Dendritic cell treated with granulocyte-macrophage colony-stimulating factor and Interleukin-4, amounts not matched to agents 40 ng/mL and 50 ng/mL, for 4 days (primary cell): ENCODE data around the gene CLPSL2.

ENCODE experiments used
- H3K27ac Mint-ChIP-seq: one replicate; pipeline ENCODE4 v1.8.0; 2022; ENCODE audit warnings: mild to moderate bottlenecking, mixed read lengths
- H3K27me3 Mint-ChIP-seq: one replicate; pipeline ENCODE4 v1.8.0; 2022; ENCODE audit warnings: mild to moderate bottlenecking, mixed read lengths
- H3K36me3 Mint-ChIP-seq: one replicate; pipeline ENCODE4 v1.8.0; 2022; ENCODE audit warnings: low read depth, mixed read lengths
- H3K4me1 Mint-ChIP-seq: one replicate; pipeline ENCODE4 v1.8.0; 2022; ENCODE audit warnings: low read depth, mixed read lengths
- H3K4me3 Mint-ChIP-seq: one replicate; pipeline ENCODE4 v1.8.0; 2022; ENCODE audit warnings: mild to moderate bottlenecking, moderate library complexity, mixed read lengths
- H3K9me3 Mint-ChIP-seq: one replicate; pipeline ENCODE4 v1.8.0; 2022; ENCODE audit warnings: mixed read lengths
- intact Hi-C: fragments of 100-400 bp; cut with micrococcal nuclease; formaldehyde crosslinking; loops from one replicate; pipeline ENCODE4 v1.15.0; 2022

CLPSL2 gene

DNA sequence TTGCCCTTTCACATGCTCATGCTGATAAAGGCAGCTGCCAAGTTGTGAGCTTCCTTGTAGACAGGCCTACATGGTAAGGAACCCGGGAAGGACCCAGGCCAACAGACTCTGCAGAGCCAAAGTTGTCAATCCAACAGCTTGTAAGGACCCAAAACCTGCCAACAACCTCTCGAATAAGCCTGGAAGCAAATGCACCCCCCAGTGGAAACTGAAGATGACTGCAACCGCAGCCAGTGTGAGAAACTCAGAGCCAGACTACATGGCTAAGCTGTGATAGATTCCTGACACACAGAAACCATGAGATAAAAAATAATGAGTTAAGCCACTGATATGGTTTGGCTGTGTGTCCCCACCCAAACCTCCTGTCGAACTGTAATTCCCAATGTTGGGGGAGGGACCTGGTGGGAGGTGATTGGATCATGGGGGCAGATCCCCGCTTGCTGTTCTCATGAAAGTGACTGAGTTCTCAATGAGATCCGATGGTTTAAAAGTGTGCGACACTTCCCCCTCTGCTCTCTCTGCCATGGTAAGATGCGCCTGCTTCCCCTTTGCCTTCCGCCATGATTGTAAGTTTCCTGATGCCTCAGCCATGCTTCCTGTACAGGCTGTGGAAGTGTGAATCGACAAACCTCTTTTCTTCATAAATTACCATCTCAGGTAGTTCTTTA is 18.8 kb upstream of the CLPSL2 start:
- Mint-ChIP-seq H3K36me3 (no peaks in the 10 kb centered on the region), H3K27me3 (peaks cover 22% of the 10 kb centered on the region), H3K9me3 (no peaks in the 10 kb centered on the region), H3K4me1 (peaks cover 7% of the 10 kb centered on the region), H3K4me3 (no peak overlapping the region), H3K27ac (no peak overlapping the region)
- intact Hi-C loops = no loop called here

DNA sequence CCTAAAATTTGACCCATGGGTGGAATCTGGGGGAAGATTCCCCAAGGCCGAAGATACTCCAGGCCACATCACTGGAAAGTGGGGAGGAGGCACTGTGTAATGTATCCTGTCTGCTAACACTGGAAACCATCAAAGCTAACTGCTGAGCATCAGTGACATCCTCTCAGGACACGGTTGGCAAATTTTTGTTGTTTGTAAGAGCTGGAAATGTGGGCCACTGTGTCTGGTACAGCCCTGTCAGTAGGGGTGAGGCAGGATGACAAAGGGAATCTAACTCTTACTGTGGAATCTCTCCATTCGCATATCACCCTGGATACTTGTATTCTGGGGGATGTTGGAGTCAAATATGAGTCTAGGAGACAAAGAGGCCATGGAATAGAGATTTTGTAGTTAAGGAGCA is 17.0 kb upstream of the CLPSL2 start:
- intact Hi-C loops = no loop called here
- Mint-ChIP-seq H3K4me1 (peaks cover 15% of the 10 kb centered on the region), H3K27me3 (peaks cover 40% of the 10 kb centered on the region)

GRCh38 chr6:35765739-35766138 is 10.7 kb upstream of the CLPSL2 start:
- H3K27ac Mint-ChIP-seq = no peak overlapping the region
- intact Hi-C loops = no loop called here
- H3K27me3 Mint-ChIP-seq = peaks cover 49% of the 10 kb centered on the region
- no peaks in the 10 kb centered on the region for H3K9me3 Mint-ChIP-seq
- H3K4me3 Mint-ChIP-seq = no peak overlapping the region
- no peaks in the 10 kb centered on the region for H3K36me3 Mint-ChIP-seq
- peaks cover 14% of the 10 kb centered on the region for H3K4me1 Mint-ChIP-seq

More for the DNA sequence above, 17.0 kb upstream of the CLPSL2 start:
- H3K4me3 Mint-ChIP-seq = no peak overlapping the region
- no peak overlapping the region for H3K27ac Mint-ChIP-seq
- H3K9me3 Mint-ChIP-seq = no peaks in the 10 kb centered on the region
- no peaks in the 10 kb centered on the region for H3K36me3 Mint-ChIP-seq

DNA sequence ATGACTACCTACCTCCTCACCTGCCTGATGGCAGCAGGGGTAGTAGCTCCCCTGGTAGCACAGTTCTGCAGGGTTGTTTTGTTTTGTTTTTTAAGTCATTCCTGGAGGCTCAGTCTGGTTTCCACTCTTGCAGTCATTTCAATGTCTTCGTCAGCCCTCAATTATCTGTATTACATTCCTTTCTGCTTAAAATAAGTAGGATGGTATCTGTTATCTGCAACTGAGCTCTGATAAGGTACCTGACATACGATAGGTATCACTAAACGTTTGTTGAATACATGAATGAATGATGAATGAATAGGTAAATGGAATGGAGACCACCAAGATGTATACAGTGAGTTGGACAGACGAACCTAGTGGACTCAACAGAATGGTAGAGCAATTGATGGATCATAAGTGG is 7.2 kb upstream of the CLPSL2 start:
- peaks cover 19% of the 10 kb centered on the region for H3K4me1 Mint-ChIP-seq
- no peaks in the 10 kb centered on the region for H3K9me3 Mint-ChIP-seq
- H3K27ac Mint-ChIP-seq = no peak overlapping the region
- peaks cover 21% of the 10 kb centered on the region for H3K27me3 Mint-ChIP-seq
- intact Hi-C loops = no loop called here
- no peak overlapping the region for H3K4me3 Mint-ChIP-seq
- H3K36me3 Mint-ChIP-seq = no peaks in the 10 kb centered on the region

- Mint-ChIP-seq H3K27ac (no peak overlapping the region), H3K9me3 (no peaks in the 10 kb centered on the region), H3K4me3 (no peak overlapping the region), H3K27me3 (peaks cover 12% of the 10 kb centered on the region), H3K4me1 (peaks cover 21% of the 10 kb centered on the region), H3K36me3 (no peaks in the 10 kb centered on the region)
- intact Hi-C loops = no loop called here
Observed at GRCh38 chr6:35771343-35771627, 5.1 kb upstream of the CLPSL2 start.

- Mint-ChIP-seq H3K9me3 (no peaks in the 10 kb centered on the region), H3K27ac (no peak overlapping the region), H3K27me3 (peaks cover 20% of the 10 kb centered on the region), H3K4me1 (peaks cover 27% of the 10 kb centered on the region), H3K4me3 (no peak overlapping the region), H3K36me3 (no peaks in the 10 kb centered on the region)
- intact Hi-C loops = no loop called here
Observed at GRCh38 chr6:35774116-35774794, 2.1 kb upstream of the CLPSL2 start.

DNA sequence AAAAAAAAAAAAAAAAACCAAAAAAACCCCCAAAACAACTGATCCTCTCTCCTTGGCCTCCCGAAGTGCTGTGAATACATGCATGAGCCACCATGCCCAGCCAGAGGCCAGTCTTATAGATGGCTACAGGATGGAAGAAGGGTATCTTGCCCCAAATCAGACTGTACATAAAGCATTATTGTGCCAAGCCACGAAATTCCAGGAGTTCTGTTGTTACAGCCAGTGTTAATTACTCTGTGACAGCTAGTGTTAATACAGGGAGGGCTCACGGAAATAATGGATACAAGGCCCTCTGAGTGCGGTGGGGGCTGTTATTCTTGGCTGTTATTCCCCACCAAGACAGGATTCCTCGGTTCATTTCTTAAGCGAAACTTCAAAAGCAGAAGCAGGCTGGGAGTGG is 1.4 kb upstream of the CLPSL2 start:
- no peaks in the 10 kb centered on the region for H3K36me3 Mint-ChIP-seq
- peaks cover 22% of the 10 kb centered on the region for H3K27me3 Mint-ChIP-seq
- no peak overlapping the region for H3K27ac Mint-ChIP-seq
- H3K9me3 Mint-ChIP-seq = no peaks in the 10 kb centered on the region
- intact Hi-C loops = no loop called here
- peaks cover 27% of the 10 kb centered on the region for H3K4me1 Mint-ChIP-seq
- no peak overlapping the region for H3K4me3 Mint-ChIP-seq

DNA sequence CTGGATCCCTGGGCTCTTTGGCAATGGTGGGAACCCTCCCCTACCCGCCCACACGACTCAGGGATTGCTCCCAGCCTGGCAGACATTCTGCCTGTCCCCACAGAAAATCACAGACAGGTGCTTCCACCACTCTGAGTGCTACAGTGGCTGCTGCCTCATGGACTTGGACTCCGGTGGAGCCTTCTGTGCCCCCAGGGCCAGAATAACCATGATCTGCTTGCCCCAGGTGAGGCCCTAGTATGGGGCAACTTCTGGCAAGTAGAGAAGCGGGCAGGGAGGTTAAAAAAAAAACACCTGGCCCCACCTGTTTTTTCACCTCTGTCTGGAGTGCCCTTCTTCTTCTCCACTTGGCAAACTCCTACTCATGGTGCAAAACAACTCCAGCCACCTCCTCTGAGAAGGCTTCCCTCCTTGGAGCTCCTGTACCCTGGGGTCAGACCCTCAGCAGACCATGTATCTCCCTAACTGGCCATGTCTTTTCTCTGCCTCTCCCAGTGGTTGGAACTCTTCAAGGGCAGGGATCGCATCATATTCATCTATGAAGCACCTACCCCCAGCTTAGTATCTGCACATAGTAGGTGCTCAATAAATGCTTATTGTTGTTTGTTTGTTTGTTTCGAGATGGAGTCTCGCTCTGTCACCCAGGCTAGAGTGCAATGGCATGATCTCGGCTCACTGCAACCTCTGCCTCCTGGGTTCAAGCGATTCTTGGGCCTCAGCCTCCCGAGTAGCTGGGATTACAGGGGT is 1.1 kb downstream of the CLPSL2 start:
- peaks cover 28% of the 10 kb centered on the region for H3K27me3 Mint-ChIP-seq
- no peaks in the 10 kb centered on the region for H3K9me3 Mint-ChIP-seq
- H3K27ac Mint-ChIP-seq = no peak overlapping the region
- intact Hi-C loops = no loop called here
- H3K36me3 Mint-ChIP-seq = no peaks in the 10 kb centered on the region
- no peak overlapping the region for H3K4me3 Mint-ChIP-seq
- peaks cover 12% of the 10 kb centered on the region for H3K4me1 Mint-ChIP-seq

DNA sequence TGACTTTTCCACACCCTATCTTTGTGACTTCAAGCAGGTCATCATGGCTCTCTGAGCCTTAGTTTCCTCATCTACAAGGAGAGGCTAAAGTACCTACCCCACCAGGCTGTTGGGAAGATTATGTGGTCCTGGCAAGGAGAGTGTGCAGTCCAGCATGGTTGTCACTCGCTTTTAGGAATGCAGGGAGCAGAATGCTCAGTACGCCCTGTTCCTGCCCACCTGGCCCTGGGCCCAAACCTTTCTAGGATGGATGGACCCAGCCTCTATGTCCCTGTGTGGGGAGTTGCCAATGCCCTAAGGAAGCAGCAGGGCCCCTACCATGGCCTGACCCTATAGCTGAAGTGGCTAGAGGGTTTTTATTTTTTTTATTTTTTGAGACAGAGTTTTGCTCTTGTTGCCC is 2.0 kb downstream of the CLPSL2 start:
- no peak overlapping the region for H3K4me3 Mint-ChIP-seq
- H3K27ac Mint-ChIP-seq = no peak overlapping the region
- no peaks in the 10 kb centered on the region for H3K9me3 Mint-ChIP-seq
- H3K4me1 Mint-ChIP-seq = peaks cover 12% of the 10 kb centered on the region
- intact Hi-C loops = no loop called here
- H3K36me3 Mint-ChIP-seq = no peaks in the 10 kb centered on the region
- peaks cover 28% of the 10 kb centered on the region for H3K27me3 Mint-ChIP-seq

DNA sequence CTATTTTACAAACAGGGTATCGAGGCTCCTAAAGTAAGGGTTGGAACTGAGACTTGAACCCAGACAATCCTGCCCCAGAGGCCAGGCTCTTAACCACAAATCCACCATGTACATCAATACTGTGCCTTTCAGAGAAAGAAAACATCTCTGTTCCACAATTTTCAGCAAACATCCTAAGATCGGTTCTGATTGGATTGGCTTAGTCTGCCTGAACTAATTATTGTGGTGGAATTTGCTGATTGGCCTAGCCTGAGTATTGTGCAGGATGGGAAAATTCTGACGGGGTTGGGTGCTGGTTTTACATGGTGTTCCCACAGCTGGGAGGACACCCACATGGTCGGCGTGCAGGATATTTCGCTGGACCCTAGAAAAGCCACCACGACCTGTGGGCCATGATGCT is 4.3 kb downstream of the CLPSL2 start, which contains the start of gene CLPSL1:
CLPSL1 (plus strand) TSS at position 301 of the 400 bp plus-strand sequence; CDS start at position 393, 92 bp downstream.
- no peaks in the 10 kb centered on the region for H3K36me3 Mint-ChIP-seq
- H3K4me1 Mint-ChIP-seq = peaks cover 9% of the 10 kb centered on the region
- H3K4me3 Mint-ChIP-seq = no peak within 1 kb of the TSS
- H3K27me3 Mint-ChIP-seq = peaks cover 36% of the 10 kb centered on the region
- H3K9me3 Mint-ChIP-seq = no peaks in the 10 kb centered on the region
- no peak within 1 kb of the TSS for H3K27ac Mint-ChIP-seq
- intact Hi-C loops = no loop called here

GRCh38 chr6:35781290-35781689 is 4.9 kb downstream of the CLPSL2 start:
- no peaks in the 10 kb centered on the region for H3K9me3 Mint-ChIP-seq
- H3K4me1 Mint-ChIP-seq = peaks cover 6% of the 10 kb centered on the region
- intact Hi-C loops = no loop called here
- peaks cover 37% of the 10 kb centered on the region for H3K27me3 Mint-ChIP-seq
- no peak overlapping the region for H3K27ac Mint-ChIP-seq
- no peaks in the 10 kb centered on the region for H3K36me3 Mint-ChIP-seq
- H3K4me3 Mint-ChIP-seq = no peak overlapping the region

GRCh38 chr6:35782424-35782823 is 6.0 kb downstream of the CLPSL2 start:
- intact Hi-C loops = no loop called here
- no peak overlapping the region for H3K27ac Mint-ChIP-seq
- H3K4me3 Mint-ChIP-seq = no peak overlapping the region
- H3K36me3 Mint-ChIP-seq = no peaks in the 10 kb centered on the region
- peaks cover 40% of the 10 kb centered on the region for H3K27me3 Mint-ChIP-seq
- H3K4me1 Mint-ChIP-seq = peaks cover 5% of the 10 kb centered on the region
- no peaks in the 10 kb centered on the region for H3K9me3 Mint-ChIP-seq

DNA sequence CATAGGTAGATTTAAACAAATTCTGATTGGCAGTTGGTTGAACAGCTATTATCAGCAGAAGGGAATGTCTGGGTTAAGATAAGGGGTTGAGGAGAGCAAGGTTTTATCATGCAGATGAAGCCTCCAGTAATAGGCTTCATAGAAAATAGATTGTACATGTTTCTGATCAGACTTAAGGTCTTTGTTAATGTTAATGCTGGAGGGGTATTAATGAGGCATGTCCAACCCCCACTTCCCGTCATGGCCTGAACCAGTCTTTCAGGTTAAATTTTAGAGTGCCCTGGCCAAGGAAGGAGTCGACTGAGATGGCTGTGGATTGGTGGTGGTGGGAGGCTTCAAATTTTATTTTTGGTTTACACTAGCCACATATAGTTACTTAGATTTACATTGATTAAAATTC is 7.8 kb downstream of the CLPSL2 start:
- H3K27me3 Mint-ChIP-seq = peaks cover 52% of the 10 kb centered on the region
- intact Hi-C loops = no loop called here
- H3K4me1 Mint-ChIP-seq = peaks cover 5% of the 10 kb centered on the region

DNA sequence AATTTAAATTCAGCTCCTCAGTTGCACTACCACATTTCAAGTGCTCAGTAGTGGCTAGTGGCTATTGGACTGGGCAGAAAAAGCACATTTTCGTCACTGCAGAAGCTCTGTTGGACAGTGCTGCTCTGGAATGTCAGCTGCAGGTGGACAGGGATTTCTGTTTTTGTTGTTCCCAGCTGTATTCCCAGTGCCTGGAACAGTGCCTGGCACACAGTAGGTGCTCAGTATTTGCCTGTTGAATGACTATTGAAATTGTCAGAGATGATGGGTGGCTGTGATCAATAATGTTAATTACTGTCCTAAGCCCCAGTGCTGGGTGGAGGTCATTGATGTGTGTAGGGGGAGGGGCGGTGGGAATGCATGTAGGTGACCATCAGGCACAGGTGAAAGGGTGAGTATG is 9.9 kb downstream of the CLPSL2 start:
- Mint-ChIP-seq H3K27me3 (peaks cover 60% of the 10 kb centered on the region), H3K27ac (no peak overlapping the region), H3K4me3 (no peak overlapping the region), H3K9me3 (no peaks in the 10 kb centered on the region), H3K36me3 (no peaks in the 10 kb centered on the region), H3K4me1 (peaks cover 5% of the 10 kb centered on the region)
- intact Hi-C loops = no loop called here

More for the DNA sequence above, 7.8 kb downstream of the CLPSL2 start:
- Mint-ChIP-seq H3K4me3 (no peak overlapping the region), H3K27ac (no peak overlapping the region), H3K36me3 (no peaks in the 10 kb centered on the region), H3K9me3 (no peaks in the 10 kb centered on the region)
